GM18499 (cell line): ENCODE measurements around the gene SLC22A15.
"Not testable (repeated sequence)": the region's sequence is repeated elsewhere in the genome, so short reads cannot be mapped to it uniquely, and the experiment has no call there.

Experiments used
- ATAC-seq: cut with Tn5 transposase; IDR thresholded peaks from one replicate; pipeline ENCODE4 v1.9.1; 2021; ENCODE audit warnings: moderate number of reproducible peaks; ENCODE audit not compliant: insufficient read depth, unreplicated experiment

Gene SLC22A15

GRCh38 chr1:116026631-116027030 lies 50.3 kb downstream of the SLC22A15 start:
- ATAC-seq, result no peak

- no peak for ATAC-seq
Measured at GRCh38 chr1:116031302-116031835, 55.1 kb downstream of the SLC22A15 start.

GRCh38 chr1:116033322-116033721 lies 57.0 kb downstream of the SLC22A15 start:
- no peak for ATAC-seq

GRCh38 chr1:116036255-116036654 lies 59.9 kb downstream of the SLC22A15 start:
- no peak for ATAC-seq

- no peak for ATAC-seq
Measured at GRCh38 chr1:116038679-116039078, 62.4 kb downstream of the SLC22A15 start.

- ATAC-seq, result no peak
Measured at GRCh38 chr1:116044071-116044470, 67.8 kb downstream of the SLC22A15 start.

GRCh38 chr1:116046933-116047332 lies 70.6 kb downstream of the SLC22A15 start:
- not testable (repeated sequence) for ATAC-seq

GRCh38 chr1:116051896-116052295 lies 75.6 kb downstream of the SLC22A15 start:
- not testable (repeated sequence) for ATAC-seq

GRCh38 chr1:116062201-116062600 lies 85.9 kb downstream of the SLC22A15 start:
- no peak for ATAC-seq

GRCh38 chr1:116064616-116065015 lies 88.3 kb downstream of the SLC22A15 start:
- ATAC-seq, result no peak

- no peak for ATAC-seq
Measured at GRCh38 chr1:116066868-116067565, 90.7 kb downstream of the SLC22A15 start.

- ATAC-seq, result no peak
Measured at GRCh38 chr1:116067566-116067890, 91.2 kb downstream of the SLC22A15 start.

- ATAC-seq, result no peak
Measured at GRCh38 chr1:116075575-116075974, 99.3 kb downstream of the SLC22A15 start.

GRCh38 chr1:116075990-116076389 lies 99.7 kb downstream of the SLC22A15 start:
- ATAC-seq, result no peak

GRCh38 chr1:116076831-116077230 lies 100.5 kb downstream of the SLC22A15 start:
- ATAC-seq, result no peak

- no peak for ATAC-seq
Measured at GRCh38 chr1:116078699-116079223, 102.4 kb downstream of the SLC22A15 start.

- no peak for ATAC-seq
Measured at GRCh38 chr1:116087628-116088027, 111.3 kb downstream of the SLC22A15 start.

GRCh38 chr1:116089870-116090269 lies 113.6 kb downstream of the SLC22A15 start:
- no peak for ATAC-seq

- no peak for ATAC-seq
Measured at GRCh38 chr1:116091083-116091482, 114.8 kb downstream of the SLC22A15 start.

- no peak for ATAC-seq
Measured at GRCh38 chr1:116092752-116093489, 116.6 kb downstream of the SLC22A15 start.

- no peak for ATAC-seq
Measured at GRCh38 chr1:116095027-116095426, 118.7 kb downstream of the SLC22A15 start.
